ENCODE data around the gene SIT1.

The SIT1 gene

GRCh38 chr9:35664531-35665470, 14.1 kb upstream of the SIT1 start, which contains the start of gene ARHGEF39:
Gene ARHGEF39, minus strand, starts transcription at chr9:35665195. Its CDS starts 26 bp downstream, at chr9:35665169.
- DNase-seq (ENCODE audit: low read depth, low spot score), result peak; percentile 68
- peak within 1 kb of the TSS; percentile 59 for H3K4me3 ChIP-seq (ENCODE audit: low read length)

DNA sequence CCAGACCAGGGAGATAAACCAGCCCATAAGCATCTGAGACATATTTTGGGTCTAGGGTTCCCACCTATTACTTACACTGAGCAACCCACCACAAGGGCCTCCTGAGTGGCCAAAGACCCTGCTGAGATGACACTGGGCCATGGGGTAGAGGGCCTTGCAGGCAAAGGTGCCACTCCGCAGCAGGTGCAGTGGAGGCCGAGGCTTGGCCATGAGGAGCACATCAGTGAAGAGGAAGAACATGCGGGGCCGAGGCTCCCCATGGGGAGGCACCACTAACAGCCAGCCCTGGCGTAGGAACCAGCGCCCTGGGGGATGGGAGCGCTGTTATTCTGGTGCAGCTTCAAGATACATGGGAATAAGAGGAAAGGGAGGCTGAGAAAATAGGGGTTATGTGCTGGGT, 11.7 kb upstream of the SIT1 start:
- no peak overlapping the region; the same call in 1 of the 2 replicates for H3K4me3 ChIP-seq (ENCODE audit: low read length)
- no peak for DNase-seq (ENCODE audit: low read depth, low spot score)

GRCh38 chr9:35661756-35662350, 11.1 kb upstream of the SIT1 start:
- peak; percentile 55 for DNase-seq (ENCODE audit: low read depth, low spot score)
- H3K4me3 ChIP-seq (ENCODE audit: low read length), result peak overlapping the region; percentile 20

GRCh38 chr9:35660966-35661415, 10.3 kb upstream of the SIT1 start:
- no peak overlapping the region for H3K4me3 ChIP-seq (ENCODE audit: low read length)
- DNase-seq (ENCODE audit: low read depth, low spot score), result no peak

GRCh38 chr9:35659340-35659739, 8.6 kb upstream of the SIT1 start:
- DNase-seq (ENCODE audit: low read depth, low spot score), result no peak
- peak overlapping the region; percentile 72; the same call in 1 of the 2 replicates for H3K4me3 ChIP-seq (ENCODE audit: low read length)

GRCh38 chr9:35658968-35659220, 8.2 kb upstream of the SIT1 start:
- H3K4me3 ChIP-seq (ENCODE audit: low read length), result peak overlapping the region; percentile 72
- no peak for DNase-seq (ENCODE audit: low read depth, low spot score)

DNA sequence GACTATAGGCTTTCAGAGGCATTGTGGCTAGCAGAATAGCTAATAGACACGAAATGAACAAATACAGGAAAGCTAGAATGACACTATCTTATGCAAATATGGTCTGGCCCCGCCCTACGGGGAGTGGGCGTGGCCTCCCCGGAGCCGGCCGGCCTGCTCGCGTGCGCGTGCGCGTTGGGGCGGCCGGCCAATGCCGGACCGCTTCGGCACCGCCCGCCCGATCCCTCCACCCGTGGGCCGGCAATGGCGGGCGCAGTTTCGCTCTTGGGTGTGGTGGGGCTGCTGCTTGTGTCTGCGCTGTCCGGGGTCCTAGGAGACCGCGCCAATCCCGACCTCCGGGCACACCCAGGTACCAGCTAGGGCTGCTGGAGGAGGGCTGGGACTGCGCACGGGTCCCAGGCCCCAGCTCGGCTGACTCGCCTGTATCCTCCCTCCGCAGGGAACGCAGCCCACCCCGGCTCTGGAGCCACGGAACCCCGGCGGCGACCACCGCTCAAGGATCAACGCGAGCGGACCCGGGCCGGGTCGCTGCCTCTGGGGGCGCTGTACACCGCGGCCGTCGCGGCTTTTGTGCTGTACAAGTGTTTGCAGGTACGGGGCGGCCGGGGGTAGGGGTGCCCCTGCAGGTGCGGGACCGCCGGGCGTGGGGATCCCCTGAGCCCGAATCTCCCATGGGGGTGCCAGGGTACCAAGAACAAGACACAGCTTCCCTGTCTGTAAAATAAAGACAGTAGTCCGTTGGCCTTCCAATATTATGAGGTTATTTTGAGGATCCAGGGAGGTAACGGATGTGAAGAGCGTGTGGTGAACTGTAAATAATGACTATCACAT, 7.6 kb upstream of the SIT1 start, which contains the start of gene CCDC107:
TSS of gene CCDC107 (plus strand) at position 156 of the 831 bp plus-strand sequence. CDS start at position 244, 88 bp downstream.
- H3K4me3 ChIP-seq (ENCODE audit: low read length), result peak within 1 kb of the TSS; percentile 72
- DNase-seq (ENCODE audit: low read depth, low spot score), result peak; percentile 40

- peak; percentile 98 for DNase-seq (ENCODE audit: low read depth, low spot score)
- peak within 1 kb of the TSS; percentile 72 for H3K4me3 ChIP-seq (ENCODE audit: low read length)
These were observed 6.9 kb upstream of the SIT1 start, which contains the start of gene RMRP for GRCh38 chr9:35657546-35658136. Gene RMRP, minus strand, starts transcription at chr9:35658019.

DNA sequence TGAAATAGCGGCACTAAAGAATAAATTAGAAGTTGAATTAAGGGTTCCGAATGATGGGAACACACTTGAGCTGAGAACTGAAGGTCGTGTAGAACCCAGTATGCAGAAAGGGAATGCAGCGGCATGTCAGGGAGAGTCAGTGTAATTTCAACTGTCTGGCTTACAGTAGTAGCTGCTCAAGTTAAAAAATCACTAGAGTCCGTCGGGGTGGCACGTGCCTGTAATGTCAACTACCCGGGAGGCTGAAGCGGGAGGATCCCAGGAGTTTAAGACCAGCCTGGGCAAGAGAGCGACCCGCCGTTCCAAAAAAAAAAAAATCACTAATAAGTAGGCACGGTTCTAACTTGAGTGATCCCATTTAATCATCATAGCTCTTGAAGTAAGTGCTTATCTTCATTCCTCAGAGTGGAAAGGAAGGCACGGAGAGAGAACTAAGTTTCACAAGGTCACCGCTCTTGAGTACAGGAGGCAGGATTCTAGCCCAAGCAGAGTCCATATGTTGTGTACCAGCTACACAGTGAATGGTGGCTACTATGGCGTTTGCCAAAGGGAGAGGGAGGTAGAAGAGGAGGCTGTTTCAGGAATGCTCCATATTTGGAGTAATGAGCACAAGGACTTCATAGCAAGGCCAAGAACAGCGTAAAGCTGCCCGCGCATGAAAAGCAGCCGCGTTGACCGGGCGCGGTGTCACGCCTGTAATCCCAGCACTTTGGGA, 6.3 kb upstream of the SIT1 start:
- DNase-seq (ENCODE audit: low read depth, low spot score), result no peak
- peak overlapping the region; percentile 72 for H3K4me3 ChIP-seq (ENCODE audit: low read length)

DNA sequence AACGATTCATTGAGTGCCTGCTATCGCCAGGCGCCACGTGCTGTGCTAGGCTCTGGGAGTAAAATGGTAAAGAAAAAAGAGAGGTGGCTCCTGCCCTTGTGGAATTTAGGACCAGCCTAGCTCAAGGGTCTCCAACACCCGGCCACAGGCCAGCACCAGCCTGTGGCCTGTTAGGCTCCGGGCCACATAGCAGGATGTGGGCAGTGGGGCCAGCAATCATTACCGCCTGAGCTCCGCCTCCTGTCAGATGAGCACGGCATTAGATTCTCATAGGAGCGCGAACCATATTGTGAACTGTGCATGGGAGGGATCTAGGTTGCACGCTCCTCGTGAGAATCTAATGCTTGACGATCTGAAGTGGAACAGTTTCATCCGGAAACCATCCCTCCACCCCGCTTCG, 5.6 kb upstream of the SIT1 start:
- H3K4me3 ChIP-seq (ENCODE audit: low read length), result no peak overlapping the region
- no peak for DNase-seq (ENCODE audit: low read depth, low spot score)

DNA sequence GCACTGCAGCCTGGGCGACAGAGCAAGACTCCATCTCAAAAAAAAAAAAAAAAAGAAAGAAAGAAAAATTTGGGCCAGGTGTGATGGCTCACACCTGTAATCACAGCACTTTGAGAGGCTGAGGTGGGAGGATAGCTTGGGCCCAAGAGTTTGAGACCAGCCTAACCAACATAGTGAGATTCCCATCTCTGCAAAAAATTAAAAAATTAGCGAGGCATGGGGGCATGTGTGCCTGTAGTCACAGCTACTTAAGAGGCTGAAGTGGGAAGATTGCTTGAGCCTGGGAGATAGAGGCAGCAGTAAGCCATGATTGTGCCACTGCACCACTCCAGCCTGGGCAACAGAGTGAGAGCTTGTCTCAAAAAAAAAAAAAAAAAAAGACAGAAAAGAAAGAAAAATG, 2.9 kb upstream of the SIT1 start:
- no peak for DNase-seq (ENCODE audit: low read depth, low spot score)
- no peak overlapping the region for H3K4me3 ChIP-seq (ENCODE audit: low read length)

GRCh38 chr9:35652829-35653209, 2.1 kb upstream of the SIT1 start:
- DNase-seq (ENCODE audit: low read depth, low spot score), result no peak
- no peak overlapping the region for H3K4me3 ChIP-seq (ENCODE audit: low read length)

DNA sequence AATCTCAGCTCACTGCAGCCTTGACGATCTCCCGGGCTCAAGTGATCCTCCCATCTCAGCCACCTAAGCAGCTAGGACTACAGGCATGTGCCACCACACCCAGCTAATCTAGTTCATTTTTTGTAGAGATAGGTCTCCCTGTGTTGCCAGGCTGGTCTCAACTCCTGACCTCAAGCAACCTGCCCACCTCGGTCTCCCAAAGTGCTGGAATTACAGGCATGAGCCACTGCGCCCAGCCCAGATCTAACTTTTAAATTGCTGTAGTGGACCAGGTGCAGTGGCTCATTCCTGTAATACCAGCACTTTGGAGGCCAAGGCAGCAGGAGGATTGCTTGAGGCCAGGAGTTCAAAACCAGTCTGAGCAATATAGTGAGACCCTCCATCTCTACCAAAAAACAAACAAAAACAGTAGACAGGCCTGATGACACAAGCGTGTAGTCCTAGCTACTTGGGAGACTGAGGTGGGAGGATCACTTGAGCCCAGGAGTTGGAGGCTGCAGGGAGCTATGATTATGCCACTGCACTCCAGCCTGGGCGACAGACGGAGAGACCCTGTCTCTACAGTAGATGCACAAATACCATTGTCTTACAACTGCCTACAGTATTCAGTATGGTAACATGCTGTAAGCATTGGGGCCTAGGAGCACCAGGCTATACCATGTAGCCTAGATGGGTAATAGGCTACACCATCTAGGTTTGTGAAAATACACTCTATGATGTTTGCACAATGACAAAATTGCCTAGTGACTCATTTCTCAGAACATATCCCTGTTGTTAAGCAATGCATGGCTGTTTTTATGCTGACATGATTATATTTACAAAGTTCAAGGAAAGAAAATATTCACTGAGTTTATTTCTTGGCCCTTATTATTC, 1.5 kb upstream of the SIT1 start:
- DNase-seq (ENCODE audit: low read depth, low spot score), result no peak
- H3K4me3 ChIP-seq (ENCODE audit: low read length), result no peak overlapping the region

- DNase-seq (ENCODE audit: low read depth, low spot score), result peak; percentile 75
- H3K4me3 ChIP-seq (ENCODE audit: low read length), result peak overlapping the region; percentile 93
These were observed 1.0 kb downstream of the SIT1 start for GRCh38 chr9:35649431-35650340.

DNA sequence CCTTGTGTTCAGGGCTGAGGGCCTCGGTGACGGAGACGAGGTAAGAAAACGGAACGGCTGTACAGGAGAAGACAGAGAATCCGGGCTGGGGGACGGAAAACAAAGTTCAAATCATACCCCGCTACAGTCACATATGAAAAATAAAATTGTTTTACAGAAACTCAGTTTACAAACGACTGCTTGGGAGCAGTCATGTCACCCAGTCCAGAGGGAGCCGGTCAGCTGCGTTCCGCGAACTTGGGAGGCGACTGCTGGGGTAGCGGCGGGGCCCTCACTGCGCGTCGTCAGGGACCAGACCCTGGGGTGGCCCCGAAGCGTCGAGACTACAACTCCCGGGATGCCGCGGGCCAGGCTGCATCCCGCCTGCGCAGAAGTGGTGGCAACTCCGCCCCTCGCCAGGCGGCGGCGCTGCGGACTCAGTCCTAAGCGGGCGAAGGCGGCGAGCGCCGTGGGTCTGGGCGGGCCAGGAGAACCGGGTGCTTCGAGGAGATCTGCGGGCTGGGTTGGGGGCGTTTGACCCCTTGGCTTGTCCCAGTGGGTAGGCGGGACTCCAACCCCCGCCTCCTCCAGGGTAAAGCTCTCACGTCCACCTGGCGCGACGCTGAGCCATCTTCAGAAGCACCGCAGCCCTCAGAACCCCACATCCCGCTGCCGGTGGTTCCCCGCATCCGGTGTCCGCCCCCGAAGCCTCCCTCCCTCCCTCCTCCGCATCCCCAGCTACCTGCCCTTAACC, 4.0 kb downstream of the SIT1 start:
- H3K4me3 ChIP-seq (ENCODE audit: low read length), result peak overlapping the region; percentile 75
- DNase-seq (ENCODE audit: low read depth, low spot score), result peak; percentile 95

GRCh38 chr9:35646153-35646532, 4.6 kb downstream of the SIT1 start:
- peak overlapping the region; percentile 75 for H3K4me3 ChIP-seq (ENCODE audit: low read length)
- peak; percentile 64 for DNase-seq (ENCODE audit: low read depth, low spot score)

All from Jurkat, Clone E6-1 (cell line).